Measurements from ENCODE around the gene CHML.
"Not testable (repeated sequence)": the region's sequence is repeated elsewhere in the genome, so short reads cannot be mapped to it uniquely, and the experiment has no call there.

Gene CHML

DNA sequence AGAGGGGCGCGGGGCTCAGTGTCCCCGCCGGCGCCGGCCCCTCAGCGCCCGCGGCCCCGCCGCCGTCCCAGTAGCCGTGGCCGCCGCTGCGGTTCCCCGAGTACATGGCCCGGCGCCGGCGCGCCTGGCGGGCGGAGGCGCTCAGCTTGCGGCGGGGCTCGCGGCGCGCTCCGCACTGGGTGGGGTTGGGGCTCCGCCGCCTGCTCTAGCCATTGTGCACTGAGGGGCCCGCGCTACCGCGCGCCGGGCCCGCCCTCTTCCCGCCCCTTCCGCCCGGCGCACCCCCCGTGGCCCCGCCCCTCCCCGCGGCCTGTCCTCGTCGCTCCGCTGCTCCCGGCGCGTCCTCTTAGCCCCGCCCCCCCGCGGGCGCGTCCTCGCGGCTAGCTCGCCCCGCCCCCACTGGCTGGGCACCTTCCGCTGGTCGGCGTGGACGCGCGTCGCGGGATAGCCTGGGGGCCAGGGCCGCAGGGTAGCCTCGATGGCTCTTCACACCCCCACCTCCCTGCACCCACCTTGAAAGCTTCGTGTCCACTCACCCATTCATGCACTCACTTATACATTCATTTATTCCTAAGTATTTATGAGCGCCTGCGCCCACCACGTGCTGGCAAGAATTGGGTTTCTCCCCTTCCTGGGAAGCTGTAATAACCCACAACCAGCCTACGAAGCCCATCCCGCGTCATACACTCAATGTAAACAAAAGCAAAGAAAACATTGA lies at the start of gene CHML, which contains the start of gene OPN3:
Gene CHML (minus strand): TSS at position 221 of the 718 bp plus-strand sequence. CDS start 4,603 bp downstream, outside the sequence.
Gene OPN3 (minus strand): TSS at position 221 of the 718 bp plus-strand sequence. CDS start 115 bp downstream, at position 106.
- DNase-seq (ENCODE audit: low read depth), result peak; percentile 85
- TF ChIP-seq, protein P1, sequence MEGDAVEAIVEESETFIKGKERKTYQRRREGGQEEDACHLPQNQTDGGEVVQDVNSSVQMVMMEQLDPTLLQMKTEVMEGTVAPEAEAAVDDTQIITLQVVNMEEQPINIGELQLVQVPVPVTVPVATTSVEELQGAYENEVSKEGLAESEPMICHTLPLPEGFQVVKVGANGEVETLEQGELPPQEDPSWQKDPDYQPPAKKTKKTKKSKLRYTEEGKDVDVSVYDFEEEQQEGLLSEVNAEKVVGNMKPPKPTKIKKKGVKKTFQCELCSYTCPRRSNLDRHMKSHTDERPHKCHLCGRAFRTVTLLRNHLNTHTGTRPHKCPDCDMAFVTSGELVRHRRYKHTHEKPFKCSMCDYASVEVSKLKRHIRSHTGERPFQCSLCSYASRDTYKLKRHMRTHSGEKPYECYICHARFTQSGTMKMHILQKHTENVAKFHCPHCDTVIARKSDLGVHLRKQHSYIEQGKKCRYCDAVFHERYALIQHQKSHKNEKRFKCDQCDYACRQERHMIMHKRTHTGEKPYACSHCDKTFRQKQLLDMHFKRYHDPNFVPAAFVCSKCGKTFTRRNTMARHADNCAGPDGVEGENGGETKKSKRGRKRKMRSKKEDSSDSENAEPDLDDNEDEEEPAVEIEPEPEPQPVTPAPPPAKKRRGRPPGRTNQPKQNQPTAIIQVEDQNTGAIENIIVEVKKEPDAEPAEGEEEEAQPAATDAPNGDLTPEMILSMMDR (conservative IDR thresholded peaks at IDR 0.05; ENCODE audit: low read length), result no peak

DNA sequence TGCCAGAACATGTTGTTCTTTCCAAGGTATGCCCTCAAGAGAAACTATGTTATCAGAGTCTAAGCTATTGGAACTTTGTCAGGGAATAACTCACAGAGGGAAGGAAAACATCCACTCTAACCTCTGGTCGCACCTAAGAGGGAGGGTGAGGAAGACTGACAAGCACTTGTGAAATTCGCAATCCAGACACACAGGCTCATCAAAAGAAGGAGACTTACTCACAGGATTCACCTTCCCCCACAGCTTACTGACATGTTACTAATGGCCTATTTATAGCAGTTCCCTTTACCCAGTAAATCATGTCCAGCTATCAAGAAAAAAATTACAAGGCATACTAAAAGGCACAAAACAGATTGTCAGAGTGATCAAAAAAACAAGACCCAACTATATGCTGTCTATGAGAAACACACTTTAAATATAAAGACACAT lies 48.8 kb upstream of the CHML start:
- no peak overlapping the region for H3K4me3 ChIP-seq (ENCODE audit: low read length)
- peak; percentile 4 for DNase-seq (ENCODE audit: low read depth)
- TF ChIP-seq, protein P1 (conservative IDR thresholded peaks at IDR 0.05; ENCODE audit: low read length), result no peak

More for the DNA sequence above, at the start of gene CHML, which contains the start of gene OPN3:
- H3K4me3 ChIP-seq (ENCODE audit: low read length), result peak within 1 kb of the TSS; percentile 97

GRCh38 chr1:241684108-241684507 lies 43.9 kb upstream of the CHML start:
- no peak overlapping the region for H3K4me3 ChIP-seq (ENCODE audit: low read length)
- no peak for DNase-seq (ENCODE audit: low read depth)
- TF ChIP-seq, protein P1 (conservative IDR thresholded peaks at IDR 0.05; ENCODE audit: low read length), result no peak

- DNase-seq (ENCODE audit: low read depth), result no peak
- TF ChIP-seq, protein P1 (conservative IDR thresholded peaks at IDR 0.05; ENCODE audit: low read length), result no peak
- no peak overlapping the region for H3K4me3 ChIP-seq (ENCODE audit: low read length)
These were observed 42.8 kb upstream of the CHML start for GRCh38 chr1:241682921-241683320.

GRCh38 chr1:241681861-241682448 lies 41.8 kb upstream of the CHML start:
- not testable (repeated sequence) for DNase-seq (ENCODE audit: low read depth); H3K4me3 ChIP-seq (ENCODE audit: low read length)

GRCh38 chr1:241679961-241680360 lies 39.8 kb upstream of the CHML start:
- DNase-seq (ENCODE audit: low read depth), result no peak
- H3K4me3 ChIP-seq (ENCODE audit: low read length), result no peak overlapping the region
- TF ChIP-seq, protein P1 (conservative IDR thresholded peaks at IDR 0.05; ENCODE audit: low read length), result no peak

DNA sequence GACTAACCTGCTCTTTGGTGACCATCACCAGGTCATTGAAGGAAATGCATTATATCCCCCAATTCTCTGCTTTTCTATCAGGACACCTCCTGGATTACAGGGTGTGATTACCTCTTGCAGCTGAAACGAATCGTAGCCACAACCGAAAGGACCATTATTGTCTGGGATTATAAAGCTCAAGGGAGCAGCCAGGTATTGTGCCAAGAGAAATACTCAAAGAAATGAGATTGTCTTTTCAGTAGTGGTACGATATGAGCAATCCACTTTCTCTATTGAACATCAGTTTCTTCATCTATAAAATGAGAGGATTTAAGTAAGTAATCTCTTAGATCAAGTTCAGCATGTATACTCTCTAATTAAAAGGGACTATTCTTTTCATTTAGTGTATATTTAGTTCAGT lies 39.2 kb upstream of the CHML start:
- H3K4me3 ChIP-seq (ENCODE audit: low read length), result no peak overlapping the region
- DNase-seq (ENCODE audit: low read depth), result no peak
- TF ChIP-seq, protein P1 (conservative IDR thresholded peaks at IDR 0.05; ENCODE audit: low read length), result no peak

All from AG10803 (cell line).